22Rv1 (cell line): Measurements from ENCODE around the gene ARHGAP29.

Source experiments
- H3K27ac ChIP-seq: fragments of 450-650 bp; 2 replicates; pipeline ENCODE4 v1.5.1; 2017
- CTCF ChIP-seq: fragments of 450-650 bp; IDR thresholded peaks from 2 replicates; pipeline ENCODE4 v1.5.1; 2017; ENCODE audit warnings: mild to moderate bottlenecking
- ZFX ChIP-seq: fragments of 450-650 bp; IDR thresholded peaks from 2 replicates; pipeline ENCODE4 v1.6.1; 2017; ENCODE audit warnings: antibody characterized with exemption, borderline replicate concordance

The ARHGAP29 gene

GRCh38 chr1:94194079-94194865 lies 43.1 kb downstream of the ARHGAP29 start:
- H3K27ac ChIP-seq = no peak overlapping the region
- TF ChIP-seq CTCF (no peak), ZFX (no peak)

- H3K27ac ChIP-seq = no peak overlapping the region
These were observed 44.3 kb downstream of the ARHGAP29 start for GRCh38 chr1:94193128-94193527.

GRCh38 chr1:94191216-94191615 lies 46.2 kb downstream of the ARHGAP29 start:
- TF ChIP-seq ZFX = no peak
- TF ChIP-seq CTCF = no peak
- H3K27ac ChIP-seq = no peak overlapping the region

More at GRCh38 chr1:94193128-94193527, 44.3 kb downstream of the ARHGAP29 start:
- no peak for TF ChIP-seq ZFX
- no peak for TF ChIP-seq CTCF

GRCh38 chr1:94186946-94187345 lies 50.4 kb downstream of the ARHGAP29 start:
- no peak overlapping the region for H3K27ac ChIP-seq
- no peak for TF ChIP-seq CTCF
- no peak for TF ChIP-seq ZFX

GRCh38 chr1:94183197-94183815 lies 54.1 kb downstream of the ARHGAP29 start:
- TF ChIP-seq ZFX (no peak), CTCF (no peak)
- no peak overlapping the region for H3K27ac ChIP-seq

- no peak overlapping the region for H3K27ac ChIP-seq
- no peak for TF ChIP-seq ZFX
- no peak for TF ChIP-seq CTCF
These were observed 55.2 kb downstream of the ARHGAP29 start for GRCh38 chr1:94182191-94182590.

GRCh38 chr1:94180650-94181049 lies 56.7 kb downstream of the ARHGAP29 start:
- no peak overlapping the region for H3K27ac ChIP-seq
- TF ChIP-seq CTCF (no peak), ZFX (no peak)
